ENCODE results near the gene VMP1. TPM values are rescaled to one million over a fixed set of nuclear protein-coding genes. Genes with fewer than 3 reads are reported as not detected.
A peak's percentile ranks its signal among the peaks of the same experiment; 100 is the strongest.

The VMP1 gene
- polyA plus RNA-seq, 2 of the 4 experiments (the other 2 are of a cell fraction): 395 to 726 TPM

GRCh38 chr17:59826706-59827453 is 119.4 kb downstream of the VMP1 start:
- 80% methylated on average over 4 of the region's 4 CpGs for whole genome bisulfite sequencing (ENCODE audit: missing lambda C conversion rate)
- ChIA-PET CTCF (interaction anchor here (0.9 to 6.9 kb wide), 7 partner anchors 8 to 73 kb away, joined by 3 to 57 read pairs (median 5); no protein-coding TSS in a partner anchor), POLR2A (interaction anchor here (1.1 to 9.2 kb wide), 3 partner anchors 15 to 73 kb away, joined by 9 to 375 read pairs (median 70); no protein-coding TSS in a partner anchor)
- TF ChIP-seq HOXB13 (CRISPR knock-in tag; IDR thresholded peaks at IDR 0.05; ENCODE audit: low read depth): peak; percentile 65
- TF ChIP-seq EP300 (IDR thresholded peaks at IDR 0.05): no peak
- TF ChIP-seq EHF (CRISPR knock-in tag; IDR thresholded peaks at IDR 0.05): peak; percentile 63; the same call in 1 of the 2 replicates
- DNase-seq (ENCODE audit: low read depth in 1 of 2, low spot score in 1 of 2) (no peak), FAIRE-seq (no peak), ATAC-seq (no peak)
- Histone ChIP-seq H3K9me3 (no peaks in the 10 kb centered on the region), H3K4me2 (peak overlapping the region; percentile 83), H3K4me1 (peaks cover 67% of the 10 kb centered on the region), H3K27ac (peak overlapping the region; percentile 96 to 97), H3K4me3 (no peak overlapping the region)

- TF ChIP-seq TFCP2L1 (CRISPR knock-in tag; IDR thresholded peaks at IDR 0.05) (peak; percentile 91), POLR2A (IDR thresholded peaks at IDR 0.05; ENCODE audit: low read length) (no peak), CBX8 (IDR thresholded peaks at IDR 0.05) (no peak), USF2 (IDR thresholded peaks at IDR 0.05) (no peak), GATA3 (IDR thresholded peaks at IDR 0.05; ENCODE audit: borderline replicate concordance) (no peak), TP53 (CRISPR knock-in tag; IDR thresholded peaks at IDR 0.05) (no peak), CHD4 (IDR thresholded peaks at IDR 0.05; ENCODE audit: borderline replicate concordance) (no peak), E2F6 (IDR thresholded peaks at IDR 0.05; ENCODE audit: borderline replicate concordance, low read depth) (no peak), HMGXB4 (CRISPR knock-in tag; IDR thresholded peaks at IDR 0.05; ENCODE audit: borderline replicate concordance) (no peak), ZSCAN20 (CRISPR knock-in tag; IDR thresholded peaks at IDR 0.05) (peak; percentile 77; the same call in 1 of the 2 replicates), POLR2AphosphoS2 (conservative IDR thresholded peaks at IDR 0.05; ENCODE audit: low read length) (no peak), HOXB13 (CRISPR knock-in tag; IDR thresholded peaks at IDR 0.05; ENCODE audit: low read depth) (peak; percentile 69; the same call in 1 of the 2 replicates), FOSB (CRISPR knock-in tag; IDR thresholded peaks at IDR 0.05) (peak; percentile 16; the same call in 1 of the 2 replicates), HOXB5 (CRISPR knock-in tag; IDR thresholded peaks at IDR 0.05) (peak; percentile 62; the same call in 1 of the 2 replicates), EHMT2 (IDR thresholded peaks at IDR 0.05; ENCODE audit: low read depth) (no peak), BCL3 (IDR thresholded peaks at IDR 0.05) (no peak; the same call in 2 of the 3 replicates), RARB (CRISPR knock-in tag; IDR thresholded peaks at IDR 0.05) (peak; percentile 88), ATOH8 (CRISPR knock-in tag; IDR thresholded peaks at IDR 0.05; ENCODE audit: low read depth) (peak; percentile 85), KDM5A (IDR thresholded peaks at IDR 0.05) (no peak), EHF (CRISPR knock-in tag; IDR thresholded peaks at IDR 0.05) (peak; percentile 85), JUN (IDR thresholded peaks at IDR 0.05) (peak; percentile 16 to 94; a peak in 3 of 5 replicates), HEYL (CRISPR knock-in tag; IDR thresholded peaks at IDR 0.05) (peak; percentile 23; the same call in 1 of the 2 replicates), MAFK (IDR thresholded peaks at IDR 0.05; ENCODE audit: partially characterized antibody) (peak; percentile 26), NPAS2 (CRISPR knock-in tag; IDR thresholded peaks at IDR 0.05; ENCODE audit: borderline replicate concordance) (no peak; the same call in 1 of the 2 replicates), RCOR1 (IDR thresholded peaks at IDR 0.05; ENCODE audit: low read depth, low read length) (no peak), MYC (IDR thresholded peaks at IDR 0.05; ENCODE audit: borderline replicate concordance, low read length) (no peak), NFE2L2 (conservative IDR thresholded peaks at IDR 0.05; ENCODE audit: low read length) (no peak), CEBPB (IDR thresholded peaks at IDR 0.05) (no peak)
- FAIRE-seq (peak; percentile 74), ATAC-seq (peak; percentile 9 to 11; a peak in 2 of 6 replicates), DNase-seq (ENCODE audit: low read depth in 1 of 2, low spot score in 1 of 2) (peak in 1 of 2 experiments; percentile 89)
- H3K4me3 ChIP-seq: peak overlapping the region; percentile 9; the same call in 2 of the 3 replicates
- H3K27ac ChIP-seq: peak overlapping the region; percentile 96 to 97
- ChIA-PET POLR2A (interaction anchor here (0.8 to 9.2 kb wide), 8 partner anchors 13 to 74 kb away, joined by 4 to 375 read pairs (median 12); no protein-coding TSS in a partner anchor), CTCF (interaction anchor here (0.5 to 6.9 kb wide), 16 partner anchors 9 to 81 kb away, joined by 3 to 57 read pairs (median 4); no protein-coding TSS in a partner anchor)
- H3K9me3 ChIP-seq: no peaks in the 10 kb centered on the region
- WGBS (ENCODE audit: missing lambda C conversion rate): 15% methylated on average over 5 of the region's 5 CpGs
- peaks cover 77% of the 10 kb centered on the region for H3K4me1 ChIP-seq
- H3K4me2 ChIP-seq: peak overlapping the region; percentile 83
These were observed 120.4 kb downstream of the VMP1 start for GRCh38 chr17:59827721-59828477.
